Mucosa of stomach (tissue), 1 donor: ENCODE data around the gene ANTXR2.

ENCODE experiments used
- H3K27me3 ChIP-seq: one replicate; pipeline ENCODE4 v1.7.0; 2013; ENCODE audit warnings: mild to moderate bottlenecking, low read length; ENCODE audit not compliant: control insufficient read depth, insufficient read depth
- H3K36me3 ChIP-seq: one replicate; pipeline ENCODE4 v1.7.0; 2013; ENCODE audit warnings: low read length; ENCODE audit not compliant: control insufficient read depth, insufficient read depth
- H3K4me1 ChIP-seq: one replicate; pipeline ENCODE4 v1.7.0; 2013; ENCODE audit warnings: mild to moderate bottlenecking, low read length; ENCODE audit not compliant: control insufficient read depth, insufficient read depth
- H3K4me3 ChIP-seq: one replicate; pipeline ENCODE4 v1.7.0; 2013; ENCODE audit warnings: low read length
- H3K9ac ChIP-seq: one replicate; pipeline ENCODE4 v1.7.0; 2013; ENCODE audit warnings: mild to moderate bottlenecking, low read length, moderate library complexity
- H3K9me3 ChIP-seq: one replicate; pipeline ENCODE4 v1.7.0; 2013; ENCODE audit warnings: mild to moderate bottlenecking, low read length, moderate library complexity; ENCODE audit not compliant: control insufficient read depth
- donor health status: Pancreatic carcinoma.

ANTXR2 gene

DNA sequence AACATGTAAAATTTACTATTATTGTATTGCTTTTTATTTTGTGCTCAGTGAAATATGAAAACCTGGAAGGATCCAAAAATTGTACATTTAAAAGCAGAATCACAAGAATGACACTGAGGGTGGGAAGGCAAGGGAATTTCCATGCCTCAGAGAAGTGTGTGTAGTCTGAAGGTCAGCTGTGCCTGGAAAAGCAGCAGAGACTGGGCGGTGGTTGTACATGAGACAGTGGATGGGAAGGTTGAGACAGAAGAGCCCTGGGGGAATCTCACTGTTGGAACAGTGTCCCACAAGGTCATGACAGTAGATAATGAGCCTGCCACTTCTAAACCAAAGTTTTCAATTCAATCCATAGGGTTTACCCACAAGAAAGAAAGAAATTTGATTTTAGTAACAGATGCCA lies 17.1 kb upstream of the ANTXR2 start:
- no peaks in the 10 kb centered on the region for H3K27me3 ChIP-seq
- no peaks in the 10 kb centered on the region for H3K4me1 ChIP-seq
- H3K4me3 ChIP-seq = no peak overlapping the region
- H3K36me3 ChIP-seq = no peaks in the 10 kb centered on the region
- H3K9me3 ChIP-seq = no peaks in the 10 kb centered on the region
- H3K9ac ChIP-seq = no peak overlapping the region

- Histone ChIP-seq H3K9ac (no peak overlapping the region), H3K4me3 (no peak overlapping the region), H3K9me3 (no peaks in the 10 kb centered on the region), H3K27me3 (no peaks in the 10 kb centered on the region), H3K36me3 (no peaks in the 10 kb centered on the region), H3K4me1 (no peaks in the 10 kb centered on the region)
Measured at GRCh38 chr4:80088471-80088870, 15.4 kb upstream of the ANTXR2 start.

DNA sequence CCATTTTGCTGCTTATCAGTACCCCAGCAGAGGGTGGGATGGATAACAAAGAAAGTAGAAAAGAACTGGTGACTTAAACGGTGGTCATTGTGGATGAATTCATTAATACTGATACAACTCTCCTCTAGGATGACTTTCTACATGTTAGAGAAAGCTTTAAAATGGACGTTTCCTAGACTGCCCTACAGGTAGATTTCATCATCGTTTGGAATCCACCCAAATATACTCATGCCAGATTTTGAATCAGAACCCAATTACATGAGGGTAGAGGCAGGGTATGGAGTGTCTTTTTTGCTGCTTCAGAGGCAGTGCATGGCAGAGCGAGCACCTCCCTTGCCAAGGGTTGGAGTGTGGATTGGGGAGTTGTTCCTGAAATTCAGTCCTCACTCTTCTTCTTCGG lies 13.3 kb upstream of the ANTXR2 start:
- no peak overlapping the region for H3K9ac ChIP-seq
- no peaks in the 10 kb centered on the region for H3K27me3 ChIP-seq
- H3K4me1 ChIP-seq = no peaks in the 10 kb centered on the region
- no peaks in the 10 kb centered on the region for H3K36me3 ChIP-seq
- H3K4me3 ChIP-seq = no peak overlapping the region
- no peaks in the 10 kb centered on the region for H3K9me3 ChIP-seq

GRCh38 chr4:80085081-80085480 lies 12.1 kb upstream of the ANTXR2 start:
- H3K4me1 ChIP-seq = no peaks in the 10 kb centered on the region
- H3K4me3 ChIP-seq = no peak overlapping the region
- no peak overlapping the region for H3K9ac ChIP-seq

DNA sequence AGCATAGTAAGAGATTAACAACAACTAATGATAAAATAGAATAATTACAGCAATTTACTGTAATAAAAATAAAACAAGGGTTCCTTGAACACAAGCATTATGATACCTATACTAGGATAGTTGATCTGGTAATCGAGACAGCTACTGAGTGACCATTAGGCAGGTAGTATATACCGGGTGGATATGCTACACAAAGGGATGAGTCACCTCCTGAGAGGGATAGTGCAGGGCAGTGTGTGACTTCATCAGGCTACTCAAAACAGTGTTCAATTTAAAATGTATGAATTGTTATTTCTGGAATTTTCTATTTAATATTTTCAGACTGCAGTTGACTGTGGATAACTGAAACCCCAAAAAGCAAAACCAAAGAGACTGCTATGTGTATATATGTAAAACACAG lies 9.7 kb upstream of the ANTXR2 start:
- Histone ChIP-seq H3K27me3 (no peaks in the 10 kb centered on the region), H3K9ac (no peak overlapping the region)

More at GRCh38 chr4:80085081-80085480, 12.1 kb upstream of the ANTXR2 start:
- Histone ChIP-seq H3K27me3 (no peaks in the 10 kb centered on the region), H3K36me3 (no peaks in the 10 kb centered on the region), H3K9me3 (no peaks in the 10 kb centered on the region)

GRCh38 chr4:80081566-80081965 lies 8.5 kb upstream of the ANTXR2 start:
- H3K36me3 ChIP-seq = no peaks in the 10 kb centered on the region
- no peaks in the 10 kb centered on the region for H3K9me3 ChIP-seq
- H3K27me3 ChIP-seq = no peaks in the 10 kb centered on the region
- no peak overlapping the region for H3K9ac ChIP-seq
- H3K4me1 ChIP-seq = no peaks in the 10 kb centered on the region
- H3K4me3 ChIP-seq = no peak overlapping the region

More for the DNA sequence above, 9.7 kb upstream of the ANTXR2 start:
- Histone ChIP-seq H3K9me3 (no peaks in the 10 kb centered on the region), H3K4me1 (no peaks in the 10 kb centered on the region), H3K36me3 (no peaks in the 10 kb centered on the region), H3K4me3 (no peak overlapping the region)

DNA sequence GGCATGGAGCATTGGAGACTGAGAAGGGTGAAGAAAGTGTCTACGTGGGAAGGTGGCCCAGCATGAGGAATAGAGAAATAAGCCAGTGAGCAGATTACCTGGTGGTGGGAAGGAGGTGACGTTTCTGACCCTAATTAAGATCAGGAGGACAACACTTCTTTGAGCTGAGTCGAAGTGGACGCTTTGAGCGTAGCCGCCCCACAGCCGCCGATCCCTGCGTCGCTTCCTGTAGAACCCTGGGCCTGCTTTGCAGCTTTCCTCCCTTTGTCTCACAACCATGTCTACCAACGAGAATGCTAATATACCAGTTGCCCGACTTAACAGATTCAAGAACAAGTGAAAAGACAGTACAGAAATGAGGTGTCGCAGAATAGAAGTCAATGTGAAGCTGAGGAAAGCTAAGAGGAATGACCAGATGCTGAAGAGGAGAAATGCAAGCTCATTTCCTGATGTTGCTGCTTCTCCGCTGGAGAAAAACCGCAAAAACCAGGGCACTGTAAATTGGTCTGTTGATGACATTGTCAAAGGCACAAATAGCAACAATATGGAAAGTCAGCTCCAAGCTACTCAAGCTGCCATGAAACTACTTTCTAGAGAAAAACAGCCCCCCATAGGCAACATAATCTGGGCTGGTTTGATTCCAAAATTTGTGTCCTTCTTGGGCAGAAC lies 6.4 kb upstream of the ANTXR2 start:
- H3K36me3 ChIP-seq = no peaks in the 10 kb centered on the region
- H3K9me3 ChIP-seq = no peaks in the 10 kb centered on the region
- no peak overlapping the region for H3K4me3 ChIP-seq
- no peaks in the 10 kb centered on the region for H3K4me1 ChIP-seq
- no peak overlapping the region for H3K9ac ChIP-seq
- H3K27me3 ChIP-seq = no peaks in the 10 kb centered on the region

GRCh38 chr4:80078346-80079092 lies 5.5 kb upstream of the ANTXR2 start:
- H3K4me3 ChIP-seq = no peak overlapping the region
- peaks cover under 1% of the 10 kb centered on the region for H3K4me1 ChIP-seq
- H3K36me3 ChIP-seq = no peaks in the 10 kb centered on the region
- H3K9ac ChIP-seq = no peak overlapping the region
- no peaks in the 10 kb centered on the region for H3K9me3 ChIP-seq
- no peaks in the 10 kb centered on the region for H3K27me3 ChIP-seq

DNA sequence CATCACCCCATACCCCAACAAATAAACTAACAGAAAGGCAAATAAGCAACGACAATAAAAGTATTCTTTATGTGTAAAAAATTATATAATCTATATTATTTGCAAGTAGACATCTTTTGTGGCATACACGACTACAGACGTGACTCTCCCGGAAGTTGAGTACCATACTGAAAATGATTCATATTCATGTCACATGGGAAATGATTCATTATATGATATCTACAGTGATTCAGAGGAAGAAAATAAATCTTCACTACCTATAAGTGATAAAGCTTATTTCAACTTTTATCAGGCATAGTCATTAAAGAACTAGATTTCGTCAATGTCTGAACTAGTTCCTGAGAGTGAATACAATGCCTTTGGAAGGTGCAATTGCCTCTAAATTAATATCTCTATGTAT lies 4.6 kb upstream of the ANTXR2 start:
- no peaks in the 10 kb centered on the region for H3K36me3 ChIP-seq
- peaks cover 7% of the 10 kb centered on the region for H3K4me1 ChIP-seq
- H3K27me3 ChIP-seq = peaks cover 8% of the 10 kb centered on the region
- no peaks in the 10 kb centered on the region for H3K9me3 ChIP-seq
- no peak overlapping the region for H3K9ac ChIP-seq
- H3K4me3 ChIP-seq = no peak overlapping the region

DNA sequence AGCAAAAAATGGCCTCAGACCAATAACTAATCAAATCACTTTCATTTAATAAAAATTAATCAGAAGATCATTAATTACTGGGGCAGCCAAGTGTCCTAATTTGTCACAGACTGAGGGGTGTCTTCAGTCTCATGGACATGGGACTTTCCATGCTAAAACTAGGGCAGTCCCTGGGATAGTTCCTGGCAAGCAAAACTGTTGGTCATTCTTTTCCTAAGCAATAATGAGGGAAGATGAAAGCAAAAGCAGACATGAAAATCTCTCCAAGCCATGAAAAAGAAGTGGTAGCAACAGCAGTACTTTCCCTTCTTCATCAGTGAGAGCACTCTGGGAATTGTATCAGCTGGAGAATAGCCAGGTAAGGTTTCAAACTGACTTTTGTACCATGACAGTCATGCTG lies 3.7 kb upstream of the ANTXR2 start:
- Histone ChIP-seq H3K4me3 (no peak overlapping the region), H3K36me3 (no peaks in the 10 kb centered on the region), H3K27me3 (peaks cover 17% of the 10 kb centered on the region), H3K9me3 (no peaks in the 10 kb centered on the region), H3K9ac (no peak overlapping the region), H3K4me1 (peaks cover 12% of the 10 kb centered on the region)

DNA sequence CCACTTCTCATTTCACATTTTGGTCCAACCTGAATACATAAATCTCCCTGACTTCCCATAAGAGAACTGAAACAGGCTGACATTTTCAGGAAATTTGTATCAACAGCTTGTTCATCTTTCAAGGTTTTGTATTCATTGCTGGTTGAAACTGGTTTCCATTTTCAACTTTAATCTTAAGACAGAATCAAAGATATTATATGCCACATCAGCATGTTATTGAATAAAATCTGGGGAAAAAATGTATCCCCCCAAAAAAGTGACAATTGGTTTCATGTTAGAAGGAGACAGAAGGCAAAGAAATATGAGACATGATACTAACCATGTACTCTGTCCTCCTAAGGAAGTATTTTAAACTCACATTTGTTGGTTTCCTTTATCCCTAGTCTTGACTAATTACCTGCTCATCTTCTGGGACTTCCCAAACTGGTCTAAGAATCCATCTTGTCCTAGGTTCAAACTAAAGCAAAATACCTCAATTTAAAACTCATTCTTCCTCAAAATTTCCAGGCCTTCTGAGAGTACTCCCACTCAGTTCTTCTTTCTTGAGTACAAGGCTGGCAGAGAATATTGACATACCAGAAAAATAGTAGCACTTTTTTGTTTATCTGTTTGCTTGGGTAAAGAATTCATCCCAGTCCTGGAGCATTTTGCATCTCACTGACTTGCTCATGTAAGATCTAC lies 3.1 kb upstream of the ANTXR2 start:
- H3K9ac ChIP-seq = no peak overlapping the region
- peaks cover 13% of the 10 kb centered on the region for H3K4me1 ChIP-seq
- no peak overlapping the region for H3K4me3 ChIP-seq
- no peaks in the 10 kb centered on the region for H3K9me3 ChIP-seq
- peaks cover 23% of the 10 kb centered on the region for H3K27me3 ChIP-seq
- no peaks in the 10 kb centered on the region for H3K36me3 ChIP-seq

- H3K36me3 ChIP-seq = no peaks in the 10 kb centered on the region
- H3K4me3 ChIP-seq = no peak overlapping the region
- H3K27me3 ChIP-seq = peaks cover 23% of the 10 kb centered on the region
- no peak overlapping the region for H3K9ac ChIP-seq
- H3K9me3 ChIP-seq = no peaks in the 10 kb centered on the region
- H3K4me1 ChIP-seq = peaks cover 13% of the 10 kb centered on the region
Measured at GRCh38 chr4:80074651-80075050, 1.6 kb upstream of the ANTXR2 start.
